Muscle of back (tissue), 10 donors: Measurements from ENCODE around the gene OPRPN. TPM values are rescaled to one million over a fixed set of nuclear protein-coding genes. Genes with fewer than 3 reads are reported as not detected.

Experiments used
- polyA plus RNA-seq, 10 donors: library from polyadenylated mRNA; unstranded; fragments of 120-200 nt; gene quantifications; one replicate each; pipeline ENCODE4 v1.2.1, GENCODE V29; 2013; ENCODE audit not compliant: insufficient read length in 10 of 10

Gene OPRPN
- polyA plus RNA-seq, 10 donors, result not detected

Other genes starting within 250 kb of the OPRPN start
- gene PRR27, start 243.7 kb upstream of the OPRPN start, polyA plus RNA-seq, result under 1 TPM in 1 of 10 donors, not detected in 9; 0.05 TPM
- under 1 TPM in 3 of 10 donors, not detected in 7; 0.32 to 0.77 (median 0.34) TPM for gene ODAM, start 202.2 kb upstream of the OPRPN start, polyA plus RNA-seq
- gene FDCSP, start 171.8 kb upstream of the OPRPN start, polyA plus RNA-seq, result 1 to 10 TPM in 5 of 10 donors, under 1 TPM in 1, not detected in 4; 0.38 to 4.5 (median 2.4) TPM
- not detected for gene CSN3, start 155.3 kb upstream of the OPRPN start, polyA plus RNA-seq
- under 1 TPM in 1 of 10 donors, not detected in 9; 0.14 TPM for gene CABS1, start 63.0 kb upstream of the OPRPN start, polyA plus RNA-seq
- gene SMR3A, start 37.2 kb upstream of the OPRPN start, polyA plus RNA-seq, result not detected
- gene SMR3B, start 14.8 kb upstream of the OPRPN start, polyA plus RNA-seq, result under 1 TPM in 1 of 10 donors, not detected in 9; 0.22 TPM
- gene MUC7, start 74.3 kb downstream of the OPRPN start, polyA plus RNA-seq, result not detected
- gene AMTN, start 120.6 kb downstream of the OPRPN start, polyA plus RNA-seq, result not detected
- gene AMBN, start 194.3 kb downstream of the OPRPN start, polyA plus RNA-seq, result under 1 TPM in 1 of 10 donors, not detected in 9; 0.08 TPM
- gene ENAM, start 230.8 kb downstream of the OPRPN start, polyA plus RNA-seq, result 1 to 10 TPM; 1.1 to 3.7 (median 3.1) TPM